HFF-Myc (cell line): Measurements from ENCODE around the gene ZNF385D.
"Not testable (repeated sequence)": the region's sequence is repeated elsewhere in the genome, so short reads cannot be mapped to it uniquely, and the experiment has no call there.

Experiments used
- DNase-seq: peaks from one replicate; pipeline ENCODE4 v3.0.0-alpha.2; 2011; ENCODE audit warnings: low read depth; ENCODE audit errors: extremely low read depth
- H3K4me3 ChIP-seq: replicated peaks from 2 replicates; pipeline ENCODE4 v1.5.1; 2011; ENCODE audit warnings: low read depth, mild to moderate bottlenecking, control low read depth, low read length
- TF ChIP-seq, protein P1 (sequence below): IDR thresholded peaks from 2 replicates; pipeline ENCODE4 v1.5.1; 2012; ENCODE audit warnings: mild to moderate bottlenecking, low read depth, low read length, control low read depth; ENCODE audit errors: missing control alignments

Gene ZNF385D

DNA sequence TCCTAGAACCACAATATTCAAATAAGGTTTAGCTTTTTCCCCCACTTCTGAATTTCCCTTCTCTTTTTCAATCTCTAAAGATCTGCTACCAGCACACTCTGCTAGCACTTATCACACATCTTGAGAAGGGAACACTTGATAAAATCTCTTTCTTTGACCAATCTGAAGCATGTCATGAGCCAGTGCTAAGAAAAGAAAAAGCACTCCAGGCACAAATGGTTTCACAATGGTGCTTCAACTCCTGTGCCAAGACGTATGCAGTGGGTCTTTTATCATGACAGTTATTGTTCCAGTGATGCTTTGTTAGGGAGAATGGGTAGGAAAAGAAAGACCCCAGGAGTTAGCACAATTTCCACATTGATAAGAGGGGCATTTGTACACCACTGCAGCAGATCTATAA is 248.4 kb downstream of the ZNF385D start:
- TF ChIP-seq, protein P1, sequence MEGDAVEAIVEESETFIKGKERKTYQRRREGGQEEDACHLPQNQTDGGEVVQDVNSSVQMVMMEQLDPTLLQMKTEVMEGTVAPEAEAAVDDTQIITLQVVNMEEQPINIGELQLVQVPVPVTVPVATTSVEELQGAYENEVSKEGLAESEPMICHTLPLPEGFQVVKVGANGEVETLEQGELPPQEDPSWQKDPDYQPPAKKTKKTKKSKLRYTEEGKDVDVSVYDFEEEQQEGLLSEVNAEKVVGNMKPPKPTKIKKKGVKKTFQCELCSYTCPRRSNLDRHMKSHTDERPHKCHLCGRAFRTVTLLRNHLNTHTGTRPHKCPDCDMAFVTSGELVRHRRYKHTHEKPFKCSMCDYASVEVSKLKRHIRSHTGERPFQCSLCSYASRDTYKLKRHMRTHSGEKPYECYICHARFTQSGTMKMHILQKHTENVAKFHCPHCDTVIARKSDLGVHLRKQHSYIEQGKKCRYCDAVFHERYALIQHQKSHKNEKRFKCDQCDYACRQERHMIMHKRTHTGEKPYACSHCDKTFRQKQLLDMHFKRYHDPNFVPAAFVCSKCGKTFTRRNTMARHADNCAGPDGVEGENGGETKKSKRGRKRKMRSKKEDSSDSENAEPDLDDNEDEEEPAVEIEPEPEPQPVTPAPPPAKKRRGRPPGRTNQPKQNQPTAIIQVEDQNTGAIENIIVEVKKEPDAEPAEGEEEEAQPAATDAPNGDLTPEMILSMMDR, result no peak
- DNase-seq, result no peak

DNA sequence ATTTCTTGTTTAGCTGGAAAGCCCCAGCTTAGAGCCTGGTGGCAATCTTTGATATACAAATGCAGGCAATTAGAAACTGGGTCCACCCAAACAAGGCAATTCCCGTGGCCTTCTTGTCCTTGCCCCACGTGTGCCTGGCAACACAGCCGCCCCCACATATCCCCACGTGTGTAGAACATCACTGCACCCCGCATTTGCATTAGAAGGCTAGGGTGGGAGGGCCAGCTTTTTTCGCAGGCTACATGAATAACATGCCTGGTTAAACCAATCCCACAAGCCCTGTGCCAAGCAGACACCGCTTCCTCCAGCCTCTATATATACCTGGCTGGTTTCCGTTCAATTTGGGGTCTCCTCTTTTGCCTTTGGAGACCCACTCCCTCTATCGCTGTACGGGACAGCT is 250.2 kb downstream of the ZNF385D start:
- no peak overlapping the region for H3K4me3 ChIP-seq
- DNase-seq, result no peak
- TF ChIP-seq, protein P1, result no peak

More for the DNA sequence above, 248.4 kb downstream of the ZNF385D start:
- H3K4me3 ChIP-seq, result no peak overlapping the region

DNA sequence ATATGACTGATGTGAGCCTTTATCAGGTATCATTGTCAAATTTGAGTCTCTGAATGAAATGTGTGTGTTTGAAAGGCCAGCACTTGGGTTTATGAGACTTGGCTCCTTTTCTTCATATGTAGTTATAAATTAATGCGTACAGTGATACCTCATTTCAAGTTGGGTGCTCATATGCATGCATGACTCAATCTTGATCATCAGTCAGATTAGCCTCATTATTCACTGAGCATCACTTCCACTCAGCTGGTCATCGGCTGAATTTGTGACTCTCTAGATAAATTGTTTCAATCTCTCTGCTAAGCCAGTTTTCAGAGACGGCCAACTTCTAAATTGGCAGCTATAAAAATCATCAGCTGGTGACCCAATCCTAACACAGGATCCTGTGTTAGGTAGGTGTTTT is 260.3 kb downstream of the ZNF385D start:
- DNase-seq, H3K4me3 ChIP-seq: not testable (repeated sequence)

DNA sequence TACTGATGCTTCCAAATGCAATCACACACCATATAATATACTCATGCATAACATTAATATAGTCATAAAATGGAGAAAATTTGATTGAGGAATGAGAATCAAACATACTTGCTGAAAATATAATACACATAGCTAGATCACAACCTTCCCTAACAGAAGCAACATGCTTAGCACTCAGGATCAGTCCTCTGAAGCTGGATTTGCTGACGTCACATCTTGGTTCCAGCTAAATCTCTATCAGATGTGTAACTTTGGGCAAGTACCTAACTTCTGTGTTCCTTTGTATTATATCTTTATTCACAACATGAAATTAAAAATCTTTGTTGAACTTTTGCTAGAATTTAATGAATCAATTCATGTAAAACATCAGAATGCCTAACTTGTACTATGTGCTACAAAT is 263.5 kb downstream of the ZNF385D start:
- DNase-seq, result no peak
- H3K4me3 ChIP-seq, result no peak overlapping the region
- TF ChIP-seq, protein P1, result no peak

DNA sequence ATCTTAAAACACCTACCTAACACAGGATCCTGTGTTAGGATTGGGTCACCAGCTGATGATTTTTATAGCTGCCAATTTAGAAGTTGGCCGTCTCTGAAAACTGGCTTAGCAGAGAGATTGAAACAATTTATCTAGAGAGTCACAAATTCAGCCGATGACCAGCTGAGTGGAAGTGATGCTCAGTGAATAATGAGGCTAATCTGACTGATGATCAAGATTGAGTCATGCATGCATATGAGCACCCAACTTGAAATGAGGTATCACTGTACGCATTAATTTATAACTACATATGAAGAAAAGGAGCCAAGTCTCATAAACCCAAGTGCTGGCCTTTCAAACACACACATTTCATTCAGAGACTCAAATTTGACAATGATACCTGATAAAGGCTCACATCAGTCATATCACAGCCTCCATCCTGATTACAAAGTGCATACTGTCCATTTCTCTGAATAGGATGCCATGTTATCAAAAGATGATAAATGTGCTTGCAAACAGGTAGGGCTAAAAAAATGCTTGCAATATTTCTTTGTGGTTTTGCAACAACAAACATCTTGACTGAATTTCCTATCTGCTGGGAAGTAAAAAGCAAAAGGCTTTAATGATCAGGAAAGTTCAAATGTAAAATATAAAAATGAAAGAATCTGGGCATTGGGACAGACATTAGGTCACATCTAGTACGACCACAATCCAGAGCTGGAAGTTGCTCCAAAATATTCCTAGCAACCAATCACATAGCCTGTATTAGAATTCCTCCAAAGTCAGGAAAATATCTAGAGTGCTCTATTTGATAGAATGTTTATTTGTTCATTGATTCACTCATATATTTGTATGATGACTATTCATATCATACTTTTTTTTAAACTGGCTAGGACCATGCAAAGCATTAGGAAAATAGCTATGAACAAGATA is 264.7 kb downstream of the ZNF385D start:
- DNase-seq, H3K4me3 ChIP-seq: not testable (repeated sequence)

DNA sequence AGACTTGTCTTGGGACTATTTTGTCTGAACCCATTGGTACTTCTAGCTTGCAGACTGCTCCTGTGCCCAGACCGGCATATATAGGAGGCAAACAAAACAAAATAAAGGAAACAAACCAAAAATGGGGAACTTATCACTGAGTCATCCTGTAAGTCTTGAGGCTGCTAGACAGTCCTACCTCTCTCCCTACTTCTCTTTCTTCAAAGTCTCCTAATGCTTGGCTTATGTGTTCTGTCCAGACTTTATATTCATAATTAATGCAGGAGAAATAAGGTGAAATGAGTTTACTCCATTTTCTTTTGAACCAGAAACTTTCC is 266.2 kb downstream of the ZNF385D start:
- TF ChIP-seq, protein P1, result no peak
- H3K4me3 ChIP-seq, result no peak overlapping the region
- no peak for DNase-seq

DNA sequence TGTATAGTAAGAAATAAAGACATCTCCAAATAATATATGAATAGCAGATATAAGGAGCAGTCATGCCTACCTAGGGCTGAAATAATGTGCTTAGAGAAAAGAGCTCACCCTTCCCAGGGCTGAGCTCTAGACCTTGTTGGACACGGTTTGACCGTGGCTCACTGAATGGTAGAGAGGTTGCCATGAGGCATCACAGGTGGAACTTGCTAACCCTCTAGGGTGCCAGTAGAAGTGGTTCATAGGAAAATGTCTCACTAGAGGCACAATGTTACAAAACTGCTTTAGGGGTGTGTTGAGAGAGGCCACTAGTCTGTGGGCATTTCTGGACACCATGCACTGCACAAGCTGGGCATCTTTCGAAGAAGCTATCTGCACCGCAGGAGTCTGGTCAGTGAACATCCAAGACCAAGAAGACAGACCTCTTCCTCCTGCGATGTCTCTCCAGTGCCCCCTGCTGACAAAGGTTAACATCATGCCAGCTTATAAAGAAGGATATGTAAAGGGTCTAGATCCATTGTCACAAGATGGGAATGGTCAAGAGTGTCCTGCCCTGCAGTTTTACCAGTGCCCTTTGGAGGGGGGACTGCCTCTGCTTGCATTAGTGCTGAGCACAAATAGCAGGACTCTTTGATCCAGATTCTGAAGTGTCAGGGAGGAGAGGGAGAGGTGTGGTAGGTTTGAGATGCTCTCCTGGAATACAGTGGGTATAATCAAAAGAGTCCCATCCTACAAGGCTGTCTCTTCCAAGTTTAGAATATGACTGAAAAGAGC is 266.8 kb downstream of the ZNF385D start:
- DNase-seq, result peak; percentile 52
- no peak overlapping the region for H3K4me3 ChIP-seq
- TF ChIP-seq, protein P1, result peak; percentile 81
